ENCODE measurements around the gene DENND1A. TPM values are rescaled to one million over a fixed set of nuclear protein-coding genes. Genes with fewer than 3 reads are reported as not detected.

Gene DENND1A
- total RNA-seq, 1 donor from 2014 or later, result 48.1 TPM

- Histone ChIP-seq H3K27me3 (no peaks in the 10 kb centered on the region), H3F3A (ENCODE audit: low read depth) (no peaks in the 10 kb centered on the region), H3K36me3 (no peaks in the 10 kb centered on the region), H3K27ac (no peak overlapping the region), H3K4me3 (no peak overlapping the region), H2AFZ (replicated peaks) (no peak overlapping the region), H3K4me2 (no peak overlapping the region), H3K9ac (no peak overlapping the region), H3K9me3 (ENCODE audit: low read depth) (no peaks in the 10 kb centered on the region), H3K79me2 (ENCODE audit: low read depth) (no peaks in the 10 kb centered on the region), H3K4me1 (no peaks in the 10 kb centered on the region), H4K20me1 (ENCODE audit: low read depth) (no peaks in the 10 kb centered on the region)
- Mint-ChIP-seq H3K27ac (no peak overlapping the region), H3K4me3 (no peak overlapping the region), H3K4me1 (no peaks in the 10 kb centered on the region), H3K36me3 (no peaks in the 10 kb centered on the region), H3K9me3 (no peaks in the 10 kb centered on the region), H3K27me3 (ENCODE audit: insufficient read depth, low read depth) (no peaks in the 10 kb centered on the region)
- no peak for TF ChIP-seq EZH2 (IDR thresholded peaks at IDR 0.05)
- DNase-seq (ENCODE audit: low spot score), result no peak
These were observed 421.9 kb downstream of the DENND1A start for GRCh38 chr9:123508048-123508447.

GRCh38 chr9:123505496-123505895 is 424.4 kb downstream of the DENND1A start:
- Histone ChIP-seq H3K4me1 (no peaks in the 10 kb centered on the region), H3F3A (ENCODE audit: low read depth) (no peaks in the 10 kb centered on the region), H3K9ac (no peak overlapping the region), H3K36me3 (no peaks in the 10 kb centered on the region), H4K20me1 (ENCODE audit: low read depth) (no peaks in the 10 kb centered on the region), H3K4me2 (no peak overlapping the region), H3K9me3 (ENCODE audit: low read depth) (no peaks in the 10 kb centered on the region), H3K79me2 (ENCODE audit: low read depth) (no peaks in the 10 kb centered on the region), H3K27ac (no peak overlapping the region), H2AFZ (replicated peaks) (no peak overlapping the region), H3K4me3 (no peak overlapping the region), H3K27me3 (no peaks in the 10 kb centered on the region)
- Mint-ChIP-seq H3K36me3 (no peaks in the 10 kb centered on the region), H3K27ac (no peak overlapping the region), H3K27me3 (ENCODE audit: insufficient read depth, low read depth) (no peaks in the 10 kb centered on the region), H3K9me3 (no peaks in the 10 kb centered on the region), H3K4me1 (no peaks in the 10 kb centered on the region), H3K4me3 (no peak overlapping the region)
- TF ChIP-seq CTCF (IDR thresholded peaks at IDR 0.05) (no peak), EZH2 (IDR thresholded peaks at IDR 0.05) (no peak), EZH2phosphoT487 (IDR thresholded peaks at IDR 0.05) (no peak)
- DNase-seq (ENCODE audit: low spot score), result no peak

GRCh38 chr9:123500336-123500735 is 429.6 kb downstream of the DENND1A start:
- Mint-ChIP-seq H3K27ac (no peak overlapping the region), H3K36me3 (no peaks in the 10 kb centered on the region), H3K27me3 (ENCODE audit: insufficient read depth, low read depth) (no peaks in the 10 kb centered on the region), H3K9me3 (no peaks in the 10 kb centered on the region), H3K4me1 (peaks cover 9% of the 10 kb centered on the region), H3K4me3 (no peak overlapping the region)
- H3K79me2 ChIP-seq (ENCODE audit: low read depth), result no peaks in the 10 kb centered on the region
- H2AFZ ChIP-seq (replicated peaks), result no peak overlapping the region
- H3K36me3 ChIP-seq, result no peaks in the 10 kb centered on the region
- no peaks in the 10 kb centered on the region for H3K27me3 ChIP-seq
- no peak for DNase-seq (ENCODE audit: low spot score)
- no peaks in the 10 kb centered on the region for H3K9me3 ChIP-seq (ENCODE audit: low read depth)
- H3K27ac ChIP-seq, result no peak overlapping the region
- no peak for TF ChIP-seq EZH2phosphoT487 (IDR thresholded peaks at IDR 0.05)
- no peak for TF ChIP-seq EZH2 (IDR thresholded peaks at IDR 0.05)
- no peak for TF ChIP-seq CTCF (IDR thresholded peaks at IDR 0.05)
- no peak overlapping the region for H3K4me3 ChIP-seq
- H3K4me1 ChIP-seq, result no peaks in the 10 kb centered on the region
- no peaks in the 10 kb centered on the region for H3F3A ChIP-seq (ENCODE audit: low read depth)
- H4K20me1 ChIP-seq (ENCODE audit: low read depth), result no peaks in the 10 kb centered on the region
- no peak overlapping the region for H3K9ac ChIP-seq
- H3K4me2 ChIP-seq, result no peak overlapping the region

GRCh38 chr9:123497830-123498229 is 432.1 kb downstream of the DENND1A start:
- Histone ChIP-seq H3K27ac (no peak overlapping the region), H3K4me3 (no peak overlapping the region), H3K9ac (no peak overlapping the region), H3K79me2 (ENCODE audit: low read depth) (no peaks in the 10 kb centered on the region), H3F3A (ENCODE audit: low read depth) (no peaks in the 10 kb centered on the region), H3K36me3 (no peaks in the 10 kb centered on the region), H3K4me2 (no peak overlapping the region), H3K9me3 (ENCODE audit: low read depth) (no peaks in the 10 kb centered on the region), H3K4me1 (no peaks in the 10 kb centered on the region), H3K27me3 (no peaks in the 10 kb centered on the region), H2AFZ (replicated peaks) (no peak overlapping the region), H4K20me1 (ENCODE audit: low read depth) (no peaks in the 10 kb centered on the region)
- no peak for TF ChIP-seq EZH2 (IDR thresholded peaks at IDR 0.05)
- TF ChIP-seq CTCF (IDR thresholded peaks at IDR 0.05), result no peak
- no peak for TF ChIP-seq EZH2phosphoT487 (IDR thresholded peaks at IDR 0.05)
- no peak for DNase-seq (ENCODE audit: low spot score)
- Mint-ChIP-seq H3K4me3 (no peak overlapping the region), H3K9me3 (no peaks in the 10 kb centered on the region), H3K36me3 (no peaks in the 10 kb centered on the region), H3K27me3 (ENCODE audit: insufficient read depth, low read depth) (no peaks in the 10 kb centered on the region), H3K27ac (no peak overlapping the region), H3K4me1 (peaks cover 13% of the 10 kb centered on the region)
